ENCODE measurements around the gene SPATA32.
"Not testable (repeated sequence)": the region's sequence is repeated elsewhere in the genome, so short reads cannot be mapped to it uniquely, and the experiment has no call there.

Gene SPATA32

GRCh38 chr17:45264430-45264829, 2.5 kb upstream of the SPATA32 start:
- Histone ChIP-seq H3K4me1 (peaks cover 73% of the 10 kb centered on the region), H4K20me1 (peaks cover 69% of the 10 kb centered on the region), H3K4me3 (no peak overlapping the region), H3K36me3 (peaks cover 70% of the 10 kb centered on the region), H3K9ac (no peak overlapping the region), H3K9me3 (no peaks in the 10 kb centered on the region), H3K4me2 (no peak overlapping the region), H3K27ac (no peak overlapping the region), H3K27me3 (no peaks in the 10 kb centered on the region)
- TF ChIP-seq Cebpa-rat (IDR thresholded peaks at IDR 0.05) = no peak

GRCh38 chr17:45263477-45263860, 1.6 kb upstream of the SPATA32 start:
- TF ChIP-seq Cebpa-rat (IDR thresholded peaks at IDR 0.05) = no peak
- H3K4me3 ChIP-seq = no peak overlapping the region
- peak overlapping the region; percentile 96 for H3K4me2 ChIP-seq
- H4K20me1 ChIP-seq = peaks cover 59% of the 10 kb centered on the region
- no peaks in the 10 kb centered on the region for H3K9me3 ChIP-seq
- H3K9ac ChIP-seq = no peak overlapping the region
- no peak overlapping the region for H3K27ac ChIP-seq
- peaks cover 73% of the 10 kb centered on the region for H3K4me1 ChIP-seq
- peaks cover 60% of the 10 kb centered on the region for H3K36me3 ChIP-seq
- H3K27me3 ChIP-seq = no peaks in the 10 kb centered on the region

GRCh38 chr17:45262516-45263476, 902 bp upstream of the SPATA32 start:
- Histone ChIP-seq H4K20me1 (peaks cover 56% of the 10 kb centered on the region), H3K36me3 (peaks cover 53% of the 10 kb centered on the region), H3K4me1 (peaks cover 75% of the 10 kb centered on the region), H3K9ac (peak overlapping the region; percentile 71), H3K27me3 (no peaks in the 10 kb centered on the region), H3K27ac (peak overlapping the region; percentile 62), H3K4me3 (peak overlapping the region; percentile 70), H3K9me3 (no peaks in the 10 kb centered on the region), H3K4me2 (peak overlapping the region; percentile 96)
- no peak for TF ChIP-seq Cebpa-rat (IDR thresholded peaks at IDR 0.05)

GRCh38 chr17:45260204-45260783, 1.6 kb downstream of the SPATA32 start:
- H3K27me3 ChIP-seq = no peaks in the 10 kb centered on the region
- peaks cover 38% of the 10 kb centered on the region for H4K20me1 ChIP-seq
- no peak overlapping the region for H3K9ac ChIP-seq
- no peak overlapping the region for H3K27ac ChIP-seq
- TF ChIP-seq Cebpa-rat (IDR thresholded peaks at IDR 0.05) = no peak
- peaks cover 28% of the 10 kb centered on the region for H3K36me3 ChIP-seq
- no peaks in the 10 kb centered on the region for H3K9me3 ChIP-seq
- H3K4me2 ChIP-seq = no peak overlapping the region
- H3K4me3 ChIP-seq = no peak overlapping the region
- H3K4me1 ChIP-seq = peaks cover 75% of the 10 kb centered on the region

GRCh38 chr17:45258981-45259380, 2.9 kb downstream of the SPATA32 start:
- no peak overlapping the region for H3K9ac ChIP-seq
- H3K36me3 ChIP-seq = peaks cover 15% of the 10 kb centered on the region
- H3K4me1 ChIP-seq = peaks cover 75% of the 10 kb centered on the region
- H3K27ac ChIP-seq = no peak overlapping the region
- TF ChIP-seq Cebpa-rat (IDR thresholded peaks at IDR 0.05) = no peak
- H3K4me3 ChIP-seq = no peak overlapping the region
- no peak overlapping the region for H3K4me2 ChIP-seq
- H3K27me3 ChIP-seq = no peaks in the 10 kb centered on the region
- H3K9me3 ChIP-seq = no peaks in the 10 kb centered on the region
- H4K20me1 ChIP-seq = peaks cover 25% of the 10 kb centered on the region

GRCh38 chr17:45257115-45257514, 4.8 kb downstream of the SPATA32 start:
- H3K4me2 ChIP-seq = peak overlapping the region; percentile 78

GRCh38 chr17:45256114-45256966, 5.6 kb downstream of the SPATA32 start:
- Histone ChIP-seq H3K27ac (peak overlapping the region; percentile 63), H3K4me2 (peak overlapping the region; percentile 78), H3K27me3 (no peaks in the 10 kb centered on the region), H3K36me3 (peaks cover 1% of the 10 kb centered on the region; the same call in 1 of the 2 replicates), H4K20me1 (0 out of 2 replicates have a peak, but pooled peaks cover 7% of the 10 kb centered on the region), H3K9me3 (no peaks in the 10 kb centered on the region), H3K9ac (0 out of 2 replicates have a peak overlapping the region, but pooled peaks have one; percentile 24), H3K4me3 (no peak overlapping the region), H3K4me1 (peaks cover 55% of the 10 kb centered on the region)
- no peak for TF ChIP-seq Cebpa-rat (IDR thresholded peaks at IDR 0.05)

More at GRCh38 chr17:45257115-45257514, 4.8 kb downstream of the SPATA32 start:
- TF ChIP-seq Cebpa-rat (IDR thresholded peaks at IDR 0.05) = no peak
- Histone ChIP-seq H3K9me3 (no peaks in the 10 kb centered on the region), H3K9ac (no peak overlapping the region), H4K20me1 (0 out of 2 replicates have a peak, but pooled peaks cover 7% of the 10 kb centered on the region), H3K4me3 (no peak overlapping the region), H3K27me3 (no peaks in the 10 kb centered on the region), H3K36me3 (no peaks in the 10 kb centered on the region), H3K27ac (peak overlapping the region; percentile 63), H3K4me1 (peaks cover 62% of the 10 kb centered on the region)

GRCh38 chr17:45255358-45255757, 6.5 kb downstream of the SPATA32 start:
- peak overlapping the region; percentile 78 for H3K4me2 ChIP-seq
- no peak overlapping the region for H3K4me3 ChIP-seq
- no peaks in the 10 kb centered on the region for H3K27me3 ChIP-seq
- H4K20me1 ChIP-seq = 0 out of 2 replicates have a peak, but pooled peaks cover 7% of the 10 kb centered on the region
- 0 out of 2 replicates have a peak, but pooled peaks cover 5% of the 10 kb centered on the region for H3K9me3 ChIP-seq
- H3K27ac ChIP-seq = 0 out of 2 replicates have a peak overlapping the region, but pooled peaks have one; percentile 63
- no peak overlapping the region for H3K9ac ChIP-seq
- H3K4me1 ChIP-seq = peaks cover 49% of the 10 kb centered on the region
- H3K36me3 ChIP-seq = peaks cover 11% of the 10 kb centered on the region
- no peak for TF ChIP-seq Cebpa-rat (IDR thresholded peaks at IDR 0.05)

- Histone ChIP-seq H3K9me3 (0 out of 2 replicates have a peak, but pooled peaks cover 6% of the 10 kb centered on the region), H3K27ac (no peak overlapping the region), H3K4me2 (no peak overlapping the region), H3K4me1 (peaks cover 61% of the 10 kb centered on the region), H3K9ac (no peak overlapping the region), H3K27me3 (no peaks in the 10 kb centered on the region), H3K4me3 (no peak overlapping the region), H4K20me1 (0 out of 2 replicates have a peak, but pooled peaks cover 7% of the 10 kb centered on the region), H3K36me3 (peaks cover 21% of the 10 kb centered on the region)
- no peak for TF ChIP-seq Cebpa-rat (IDR thresholded peaks at IDR 0.05)
These were observed 8.0 kb downstream of the SPATA32 start for GRCh38 chr17:45253879-45254278.

- H3K9me3 ChIP-seq, H3K4me2 ChIP-seq, H3K9ac ChIP-seq, H3K27me3 ChIP-seq, H3K4me3 ChIP-seq, H3K27ac ChIP-seq, H4K20me1 ChIP-seq: not testable (repeated sequence)
- H3K36me3 ChIP-seq = peaks cover 21% of the 10 kb centered on the region
- H3K4me1 ChIP-seq = peaks cover 67% of the 10 kb centered on the region
These were observed 8.7 kb downstream of the SPATA32 start for GRCh38 chr17:45253237-45253636.

Data from BLaER1 (cell line).